Parathyroid adenoma (tissue), 2 donors: ENCODE data around the gene REPS2.

Source experiments
- H2AFZ ChIP-seq: fragments of 300-600 bp; sonication (generic); one replicate; pipeline ENCODE4 v1.7.0; 2017; ENCODE audit warnings: antibody characterized with exemption, mild to moderate bottlenecking
- H3K27ac ChIP-seq: fragments of 300-600 bp; sonication (generic); one replicate; pipeline ENCODE4 v1.7.0; 2017
- H3K27me3 ChIP-seq: fragments of 300-600 bp; sonication (generic); one replicate; pipeline ENCODE4 v1.7.0; 2017; ENCODE audit warnings: low read length; ENCODE audit not compliant: control insufficient read depth, insufficient read depth
- H3K36me3 ChIP-seq: fragments of 300-600 bp; sonication (generic); one replicate; pipeline ENCODE4 v1.7.0; 2017; ENCODE audit warnings: low read length; ENCODE audit not compliant: control insufficient read depth, insufficient read depth
- H3K4me1 ChIP-seq: fragments of 300-600 bp; sonication (generic); one replicate; pipeline ENCODE4 v1.7.0; 2017; ENCODE audit warnings: control low read depth
- H3K4me2 ChIP-seq: fragments of 300-600 bp; sonication (generic); one replicate; pipeline ENCODE4 v1.7.0; 2017; ENCODE audit warnings: low read length
- H3K4me3 ChIP-seq: fragments of 300-600 bp; sonication (generic); one replicate; pipeline ENCODE4 v1.7.0; 2017; ENCODE audit warnings: low read depth, low read length
- H3K79me2 ChIP-seq: fragments of 300-600 bp; sonication (generic); one replicate; pipeline ENCODE4 v1.7.0; 2017; ENCODE audit warnings: control low read depth
- H3K9ac ChIP-seq: fragments of 300-600 bp; sonication (generic); one replicate; pipeline ENCODE4 v1.7.0; 2017; ENCODE audit warnings: mild to moderate bottlenecking
- H3K9me3 ChIP-seq: fragments of 300-600 bp; sonication (generic); one replicate; pipeline ENCODE4 v1.7.0; 2017; ENCODE audit warnings: low read length; ENCODE audit not compliant: control insufficient read depth
- TF ChIP-seq, protein P1 (sequence below): fragments of 300-600 bp; sonication (generic); IDR thresholded peaks from one replicate; pipeline ENCODE4 v1.7.0; 2017; ENCODE audit warnings: antibody characterized with exemption, mild to moderate bottlenecking
- donor health status: primary hyperparathyroidism.

The REPS2 gene

DNA sequence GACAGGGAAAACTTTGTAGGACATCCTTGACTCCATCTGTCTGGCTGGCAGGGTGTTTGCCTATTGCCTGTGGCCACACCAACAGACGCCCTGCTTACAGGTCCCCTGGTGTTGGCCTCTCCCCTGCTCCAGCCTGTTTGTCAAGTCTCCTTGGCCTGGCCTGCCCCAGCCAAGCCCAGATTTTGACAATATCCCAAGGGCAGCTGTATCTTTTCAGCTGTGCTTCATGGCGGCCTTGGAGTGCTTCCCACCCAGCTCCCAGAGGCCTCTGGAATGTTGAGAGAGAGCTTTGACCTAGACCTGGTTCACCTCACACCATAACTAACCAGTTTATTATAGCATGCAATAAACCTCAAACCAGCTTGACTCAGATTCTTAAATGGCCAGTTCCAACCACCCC lies 224.5 kb downstream of the REPS2 start:
- Histone ChIP-seq H2AFZ (no peak overlapping the region), H3K79me2 (no peaks in the 10 kb centered on the region), H3K4me3 (no peak overlapping the region), H3K36me3 (no peaks in the 10 kb centered on the region), H3K9ac (no peak overlapping the region), H3K27ac (no peak overlapping the region), H3K9me3 (no peaks in the 10 kb centered on the region), H3K27me3 (no peaks in the 10 kb centered on the region), H3K4me1 (no peaks in the 10 kb centered on the region), H3K4me2 (no peak overlapping the region)
- TF ChIP-seq, protein P1, sequence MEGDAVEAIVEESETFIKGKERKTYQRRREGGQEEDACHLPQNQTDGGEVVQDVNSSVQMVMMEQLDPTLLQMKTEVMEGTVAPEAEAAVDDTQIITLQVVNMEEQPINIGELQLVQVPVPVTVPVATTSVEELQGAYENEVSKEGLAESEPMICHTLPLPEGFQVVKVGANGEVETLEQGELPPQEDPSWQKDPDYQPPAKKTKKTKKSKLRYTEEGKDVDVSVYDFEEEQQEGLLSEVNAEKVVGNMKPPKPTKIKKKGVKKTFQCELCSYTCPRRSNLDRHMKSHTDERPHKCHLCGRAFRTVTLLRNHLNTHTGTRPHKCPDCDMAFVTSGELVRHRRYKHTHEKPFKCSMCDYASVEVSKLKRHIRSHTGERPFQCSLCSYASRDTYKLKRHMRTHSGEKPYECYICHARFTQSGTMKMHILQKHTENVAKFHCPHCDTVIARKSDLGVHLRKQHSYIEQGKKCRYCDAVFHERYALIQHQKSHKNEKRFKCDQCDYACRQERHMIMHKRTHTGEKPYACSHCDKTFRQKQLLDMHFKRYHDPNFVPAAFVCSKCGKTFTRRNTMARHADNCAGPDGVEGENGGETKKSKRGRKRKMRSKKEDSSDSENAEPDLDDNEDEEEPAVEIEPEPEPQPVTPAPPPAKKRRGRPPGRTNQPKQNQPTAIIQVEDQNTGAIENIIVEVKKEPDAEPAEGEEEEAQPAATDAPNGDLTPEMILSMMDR = no peak

DNA sequence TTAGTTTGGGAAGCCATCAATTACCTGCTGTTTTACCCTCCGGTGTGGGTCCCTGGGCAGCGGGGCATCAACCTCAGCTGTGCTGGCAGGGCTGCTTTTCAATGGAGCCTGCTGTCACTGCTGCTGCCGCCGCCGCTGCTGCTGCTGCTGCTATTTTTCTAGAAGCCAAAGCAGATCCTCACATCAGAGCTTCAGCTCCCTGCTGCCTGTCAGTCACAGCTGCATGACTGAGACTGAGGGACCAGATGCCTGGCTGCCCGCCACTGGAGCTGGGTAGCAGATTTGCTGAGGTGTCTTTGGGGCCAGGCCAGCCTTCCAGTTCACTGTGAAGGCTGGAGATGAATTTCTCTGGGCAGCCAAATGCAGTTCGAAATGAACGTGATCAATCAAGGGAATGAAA lies 228.2 kb downstream of the REPS2 start:
- Histone ChIP-seq H3K9me3 (no peaks in the 10 kb centered on the region), H2AFZ (no peak overlapping the region), H3K27me3 (no peaks in the 10 kb centered on the region), H3K4me2 (no peak overlapping the region), H3K36me3 (no peaks in the 10 kb centered on the region), H3K9ac (no peak overlapping the region), H3K79me2 (no peaks in the 10 kb centered on the region), H3K4me3 (no peak overlapping the region), H3K27ac (no peak overlapping the region), H3K4me1 (no peaks in the 10 kb centered on the region)
- TF ChIP-seq, protein P1 = no peak

DNA sequence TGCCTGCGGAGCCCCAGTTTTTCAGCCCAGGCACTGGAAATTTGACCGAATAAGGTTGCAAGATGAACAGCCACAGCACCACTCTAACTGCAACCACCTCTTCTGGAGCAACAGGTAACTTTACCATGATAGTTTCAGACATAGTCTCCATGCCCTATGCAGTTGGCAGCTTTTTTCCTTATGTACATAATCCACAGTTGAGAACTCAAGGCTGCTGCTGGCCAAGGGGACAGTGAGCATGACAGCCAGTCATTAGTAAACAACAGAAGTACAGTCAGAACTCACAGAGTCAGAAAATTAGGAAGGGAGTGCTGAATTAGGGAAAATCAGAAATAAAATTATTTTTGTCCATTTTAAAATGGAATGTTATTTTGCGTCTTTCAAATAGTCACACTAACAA lies 235.9 kb downstream of the REPS2 start:
- H3K4me3 ChIP-seq = no peak overlapping the region
- no peak overlapping the region for H3K9ac ChIP-seq
- H3K27me3 ChIP-seq = no peaks in the 10 kb centered on the region
- no peak overlapping the region for H2AFZ ChIP-seq
- H3K4me2 ChIP-seq = no peak overlapping the region
- H3K36me3 ChIP-seq = no peaks in the 10 kb centered on the region
- TF ChIP-seq, protein P1 = no peak
- H3K4me1 ChIP-seq = no peaks in the 10 kb centered on the region
- H3K9me3 ChIP-seq = no peaks in the 10 kb centered on the region
- no peak overlapping the region for H3K27ac ChIP-seq
- H3K79me2 ChIP-seq = no peaks in the 10 kb centered on the region

DNA sequence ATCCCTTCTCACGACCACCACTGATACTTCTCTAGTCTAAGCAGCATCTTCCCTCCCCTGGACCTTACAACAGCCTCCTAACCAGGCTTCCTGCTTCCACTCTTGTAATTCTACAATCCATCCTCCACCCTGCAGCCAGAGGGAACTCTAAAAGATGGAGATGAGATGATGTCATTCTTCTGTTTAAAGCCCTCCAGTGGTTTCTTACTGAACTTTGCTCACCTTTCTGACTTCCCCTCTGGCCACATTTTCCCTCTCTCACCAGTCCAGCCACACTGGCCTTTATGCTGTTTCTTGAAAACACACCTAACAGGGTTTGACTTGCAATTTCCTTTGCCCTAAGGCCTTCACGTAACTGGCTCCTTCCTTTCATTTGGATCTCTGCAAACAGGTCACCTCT lies 237.1 kb downstream of the REPS2 start:
- H3K27ac ChIP-seq = no peak overlapping the region
- no peak overlapping the region for H3K9ac ChIP-seq
- no peak overlapping the region for H3K4me2 ChIP-seq
- H2AFZ ChIP-seq = no peak overlapping the region
- no peaks in the 10 kb centered on the region for H3K36me3 ChIP-seq
- TF ChIP-seq, protein P1 = no peak
- no peaks in the 10 kb centered on the region for H3K4me1 ChIP-seq
- no peak overlapping the region for H3K4me3 ChIP-seq
- H3K9me3 ChIP-seq = no peaks in the 10 kb centered on the region
- no peaks in the 10 kb centered on the region for H3K27me3 ChIP-seq
- no peaks in the 10 kb centered on the region for H3K79me2 ChIP-seq

DNA sequence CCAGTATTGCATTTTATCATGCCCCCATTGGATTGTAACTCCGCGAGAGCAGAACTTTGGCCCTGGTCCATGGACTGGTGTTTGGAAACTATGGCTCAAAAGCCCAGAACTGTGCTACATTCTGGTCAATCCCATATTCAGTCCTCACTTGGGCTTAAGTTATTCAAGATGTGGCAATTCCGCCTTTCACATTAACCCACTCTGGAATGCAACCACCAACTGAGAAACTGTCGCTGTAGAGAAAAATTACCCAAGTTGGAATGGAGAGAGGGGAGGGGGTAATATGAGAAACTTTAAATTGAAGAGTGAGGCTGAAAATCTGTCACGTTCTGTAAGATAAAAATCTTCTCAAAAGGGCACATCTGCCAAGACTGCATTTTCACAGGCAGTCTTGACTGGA lies 239.0 kb downstream of the REPS2 start:
- Histone ChIP-seq H3K4me1 (no peaks in the 10 kb centered on the region), H3K36me3 (no peaks in the 10 kb centered on the region), H3K27ac (no peak overlapping the region), H3K4me3 (no peak overlapping the region), H2AFZ (no peak overlapping the region), H3K4me2 (no peak overlapping the region), H3K79me2 (no peaks in the 10 kb centered on the region), H3K9ac (no peak overlapping the region), H3K27me3 (no peaks in the 10 kb centered on the region), H3K9me3 (no peaks in the 10 kb centered on the region)
- TF ChIP-seq, protein P1 = no peak
